NCI-H1105 (cell line): ENCODE results near the gene BBX.
"Not testable (repeated sequence)": the region's sequence is repeated elsewhere in the genome, so short reads cannot be mapped to it uniquely, and the experiment has no call there.

Experiments used
- DNase-seq: peaks from one replicate; lab custom pipeline; 2025; lab: John Stamatoyannopoulos, UW

Gene BBX

DNA sequence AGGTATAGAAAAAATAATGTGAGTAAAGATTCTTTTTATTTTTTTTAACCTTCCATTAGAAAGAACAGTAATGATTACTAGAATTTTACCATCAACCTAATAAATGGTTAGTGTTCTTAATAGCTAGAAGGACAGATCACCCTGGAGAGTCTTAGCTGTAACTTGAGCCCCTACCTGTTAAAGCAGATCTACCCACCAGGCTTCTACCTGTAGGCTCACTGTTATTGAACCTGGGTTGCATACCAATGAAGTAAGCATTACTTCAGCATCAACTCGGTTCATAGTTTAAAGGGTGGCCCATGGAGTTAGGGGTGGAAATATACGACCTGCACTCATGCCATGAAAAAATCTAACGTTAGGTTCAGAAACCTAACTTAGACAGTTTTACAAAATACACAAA is 280.4 kb downstream of the BBX start:
- DNase-seq = no peak

DNA sequence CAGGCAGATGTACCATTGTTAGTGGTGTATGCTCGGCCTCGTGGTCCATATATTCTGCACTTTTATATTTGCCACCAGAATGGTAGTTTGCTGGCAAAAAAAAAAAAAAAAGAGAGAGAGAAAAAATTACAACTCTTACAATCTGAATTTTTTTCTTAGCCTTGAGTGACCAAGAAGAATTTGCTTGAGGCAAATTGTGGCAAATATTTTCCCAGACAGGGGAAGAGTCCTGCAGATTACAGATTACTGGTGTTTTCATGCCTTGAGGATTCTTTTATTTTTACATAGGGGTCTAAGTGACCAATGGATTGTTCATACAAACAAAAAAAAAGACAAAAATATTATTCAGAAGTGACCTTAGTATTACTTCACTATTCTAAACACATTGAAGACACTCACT is 283.3 kb downstream of the BBX start:
- no peak for DNase-seq

GRCh38 chr3:107806536-107806935 is 283.8 kb downstream of the BBX start:
- DNase-seq = no peak

GRCh38 chr3:107810171-107811071 is 287.7 kb downstream of the BBX start:
- no peak for DNase-seq

DNA sequence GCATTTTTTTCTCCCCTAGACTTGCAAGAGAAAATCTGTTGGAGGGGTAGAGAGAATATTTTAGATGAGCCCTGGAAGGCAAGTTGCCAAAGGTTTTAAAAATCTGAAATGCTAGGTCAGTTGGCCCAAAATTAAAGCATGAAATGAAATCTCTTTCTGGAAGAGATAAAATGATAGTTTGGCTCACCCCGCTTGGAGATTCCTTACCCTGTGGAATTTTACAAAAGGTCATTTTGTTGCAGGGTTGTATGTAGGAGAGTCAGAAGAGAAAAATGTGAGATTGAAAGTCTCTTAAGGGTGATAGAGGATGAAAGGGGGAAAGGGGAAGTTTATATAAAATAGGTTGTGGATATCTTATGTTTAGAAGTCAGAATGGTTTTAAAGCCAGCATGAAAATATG is 290.3 kb downstream of the BBX start:
- no peak for DNase-seq

DNA sequence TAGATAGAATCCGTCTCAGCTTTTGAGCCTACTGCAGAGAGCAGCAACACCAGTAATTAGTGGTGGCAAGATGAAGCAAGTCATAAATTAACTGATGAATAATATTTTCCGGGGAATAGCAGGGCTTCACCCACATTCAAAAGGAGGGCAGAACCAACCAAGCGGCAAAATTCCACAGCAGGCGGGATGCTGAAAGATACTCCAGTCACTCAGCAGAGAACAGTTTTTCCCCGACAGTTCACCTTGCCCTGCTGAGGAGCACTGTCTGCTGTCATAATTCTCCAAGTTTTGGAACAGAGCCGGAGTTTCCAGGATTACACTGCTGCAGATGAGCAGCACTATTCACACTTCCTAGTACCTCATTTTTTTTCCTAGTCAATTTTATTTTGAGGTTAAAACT is 293.3 kb downstream of the BBX start:
- DNase-seq = no peak

GRCh38 chr3:107817076-107817475 is 294.3 kb downstream of the BBX start:
- DNase-seq = no peak

GRCh38 chr3:107818025-107818424 is 295.3 kb downstream of the BBX start:
- DNase-seq = no peak

DNA sequence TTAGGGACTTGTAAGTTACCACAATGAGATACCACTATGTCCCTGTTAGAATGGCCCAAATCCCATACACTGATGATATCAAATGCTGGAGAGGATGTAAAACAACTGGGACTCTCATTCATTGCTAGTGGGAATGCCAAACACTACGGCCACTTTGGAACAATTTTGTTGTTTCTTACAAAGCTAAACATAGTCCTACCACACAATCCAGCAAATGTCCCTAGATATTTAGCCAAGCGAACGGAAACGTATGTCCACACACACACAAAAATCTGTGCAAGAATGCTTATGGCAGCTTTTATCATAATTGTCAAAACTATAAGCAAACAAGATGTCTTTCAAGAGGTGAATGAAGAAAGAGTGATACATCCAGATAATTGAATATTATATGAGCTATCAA is 296.9 kb downstream of the BBX start:
- no peak for DNase-seq

- no peak for DNase-seq
These were observed 299.5 kb downstream of the BBX start for GRCh38 chr3:107822308-107822707.

DNA sequence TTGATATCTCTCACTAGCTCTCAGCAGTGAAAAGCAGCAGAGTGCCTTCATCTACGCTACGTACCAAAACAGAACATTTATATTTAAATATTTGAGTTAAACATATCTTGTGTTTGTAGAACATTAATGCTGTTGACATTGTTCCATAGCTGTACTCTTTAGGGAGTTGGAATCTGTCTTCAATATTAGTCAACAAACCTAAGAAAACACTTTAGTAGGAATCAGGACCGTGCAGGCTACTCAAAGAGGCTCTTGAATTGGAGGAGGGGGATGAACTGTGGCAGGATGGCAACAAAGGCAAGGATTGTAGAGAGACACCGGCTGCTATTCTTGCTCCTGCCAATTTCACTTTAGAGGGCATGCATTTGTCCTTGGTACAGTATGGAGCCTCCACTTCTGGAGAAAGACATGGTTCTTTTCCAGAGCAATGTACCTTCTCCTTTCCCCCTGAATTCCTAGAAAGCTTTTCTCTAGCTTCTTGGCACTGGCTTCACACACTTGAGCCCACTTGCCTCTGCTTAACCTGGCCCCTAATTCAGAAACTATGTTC is 302.1 kb downstream of the BBX start:
- peak; percentile 25 for DNase-seq

DNA sequence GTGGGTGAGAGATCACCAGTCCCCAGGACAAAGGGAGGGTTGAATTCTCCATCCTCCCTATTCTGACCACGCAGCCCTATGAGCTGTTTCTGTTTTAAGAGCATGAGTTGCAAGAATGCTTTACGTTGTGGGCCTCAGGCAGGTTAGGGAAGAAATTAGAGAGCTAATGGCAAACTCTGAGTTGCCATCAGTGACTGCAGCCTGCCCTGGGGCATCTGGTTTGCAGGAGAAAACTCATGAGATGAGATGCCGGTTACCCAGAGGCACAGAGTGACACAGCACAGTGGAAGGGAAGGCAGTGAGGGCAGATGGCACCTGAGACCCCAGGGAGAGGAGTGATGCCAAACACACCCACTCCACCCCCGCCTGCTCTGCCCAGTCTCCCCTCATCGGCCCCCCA is 302.8 kb downstream of the BBX start:
- no peak for DNase-seq

- no peak for DNase-seq
These were observed 304.0 kb downstream of the BBX start for GRCh38 chr3:107826727-107827126.

DNA sequence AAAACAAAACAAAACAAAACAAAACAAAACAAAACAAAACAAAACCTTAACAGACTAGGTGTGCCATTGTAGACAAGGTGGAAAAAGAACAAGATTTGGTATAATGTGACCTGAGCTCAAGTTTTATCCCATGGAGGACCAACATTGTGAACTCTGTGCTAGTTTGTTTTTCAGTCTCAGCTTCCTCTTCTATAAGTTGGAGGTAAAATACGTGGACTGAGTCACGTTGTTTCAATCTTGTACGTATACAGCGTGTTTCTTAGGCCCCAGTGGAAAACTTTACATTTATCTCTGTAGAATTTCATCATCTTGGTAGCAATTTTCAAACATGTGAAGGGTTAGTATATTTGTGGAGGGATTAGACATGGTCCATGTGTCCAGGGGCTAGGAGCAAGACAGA is 306.4 kb downstream of the BBX start:
- DNase-seq = no peak

DNA sequence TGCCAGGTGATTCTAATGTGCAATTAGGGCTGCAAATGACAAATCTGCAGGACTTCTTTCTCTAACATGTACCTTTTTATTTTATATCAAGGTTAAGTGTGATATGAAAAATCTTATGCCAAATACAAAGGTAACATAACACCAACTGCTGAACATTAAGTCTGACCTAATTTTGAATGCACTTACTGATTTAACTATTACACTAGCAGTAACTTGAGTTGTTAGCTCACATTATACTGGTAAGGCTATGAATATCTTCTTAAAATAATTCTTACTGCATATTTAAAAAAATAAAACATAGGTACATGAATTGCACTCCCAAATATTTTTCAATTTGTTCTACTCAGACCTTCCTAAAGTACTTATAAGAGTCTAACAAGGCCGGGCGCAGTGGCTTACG is 308.8 kb downstream of the BBX start:
- no peak for DNase-seq

DNA sequence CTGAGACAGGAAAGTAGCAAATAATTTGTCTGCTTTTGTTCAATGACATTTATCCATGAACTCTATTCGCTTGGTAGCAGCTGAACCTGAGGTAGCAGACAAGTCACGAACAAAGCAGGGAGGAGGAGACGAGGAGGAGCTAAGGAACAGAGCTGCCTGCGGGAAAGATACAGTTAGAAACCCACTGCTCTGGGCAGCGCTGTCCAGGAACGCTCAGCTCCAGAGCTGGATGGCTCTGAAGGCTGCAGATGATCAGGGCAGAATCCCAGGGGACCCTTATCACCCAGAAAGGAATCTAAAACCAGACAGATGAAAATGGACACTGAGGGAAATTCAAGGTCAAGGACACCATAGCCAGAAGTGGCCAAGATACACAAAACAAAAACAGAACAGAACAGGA is 310.3 kb downstream of the BBX start:
- no peak for DNase-seq

DNA sequence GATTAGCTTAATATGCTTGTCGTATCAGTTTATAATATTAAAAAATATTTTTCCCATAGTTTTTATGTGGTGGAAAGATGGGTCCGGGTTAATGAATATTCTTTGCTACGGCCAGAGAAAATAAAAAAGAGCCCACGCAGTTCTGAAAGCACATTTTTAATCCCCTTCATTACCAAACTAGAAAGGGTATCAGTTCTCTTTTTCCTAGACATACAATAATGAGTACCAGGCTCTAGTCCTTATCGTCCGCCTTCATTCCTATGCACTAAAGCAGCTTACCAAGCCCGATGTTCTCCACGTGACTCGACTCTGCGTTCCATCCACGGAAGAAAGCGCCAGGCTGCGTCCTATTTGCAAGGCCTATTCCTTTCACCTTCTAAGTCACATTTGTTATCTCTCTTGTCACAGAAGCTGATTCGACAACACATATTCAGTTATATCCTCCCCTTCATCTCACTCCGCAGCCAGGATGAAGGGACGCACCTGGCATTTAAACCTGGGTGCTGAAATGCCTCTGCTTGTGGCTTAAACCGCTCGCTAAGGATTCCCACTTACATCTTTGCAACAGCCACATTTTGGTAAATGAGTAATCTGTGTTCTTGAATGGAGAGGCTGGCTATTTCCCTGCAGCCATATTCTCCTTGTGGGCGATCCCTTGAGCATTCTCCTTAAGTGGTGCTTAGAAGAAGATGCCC is 311.1 kb downstream of the BBX start:
- DNase-seq = no peak

GRCh38 chr3:107835001-107835400 is 312.2 kb downstream of the BBX start:
- DNase-seq = not testable (repeated sequence)

DNA sequence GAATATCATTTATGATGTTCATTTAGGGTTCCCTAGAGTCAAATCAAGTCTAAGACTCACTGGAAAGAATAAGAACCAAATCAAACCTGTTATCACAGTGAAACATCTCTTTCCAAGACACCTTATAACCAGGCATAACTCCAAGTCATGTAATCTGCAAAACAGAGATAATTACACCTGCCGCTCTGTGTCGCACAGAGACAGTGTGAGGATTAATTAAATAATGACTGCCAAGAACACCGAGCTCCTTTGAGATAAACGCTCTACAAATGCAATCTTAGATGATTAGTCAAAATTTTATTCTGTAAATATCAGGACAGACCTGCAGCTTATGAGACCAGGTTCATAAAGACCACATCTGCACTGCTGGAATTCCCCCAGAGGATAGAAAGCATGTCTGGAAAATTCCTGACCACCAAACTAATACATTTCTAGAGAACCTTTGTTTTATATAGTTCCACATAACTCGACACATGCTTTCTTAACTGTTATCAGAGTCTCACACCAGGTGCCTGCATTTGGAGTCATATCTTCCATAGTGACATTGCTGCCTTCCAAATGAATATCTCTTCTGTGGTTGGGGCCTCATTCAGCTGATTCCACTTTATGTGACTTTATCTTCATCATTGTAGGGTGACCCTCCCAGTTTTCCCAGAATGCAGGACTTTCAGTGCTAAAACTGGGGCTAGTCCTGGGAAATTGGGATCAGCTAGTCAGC is 315.3 kb downstream of the BBX start:
- DNase-seq = no peak

DNA sequence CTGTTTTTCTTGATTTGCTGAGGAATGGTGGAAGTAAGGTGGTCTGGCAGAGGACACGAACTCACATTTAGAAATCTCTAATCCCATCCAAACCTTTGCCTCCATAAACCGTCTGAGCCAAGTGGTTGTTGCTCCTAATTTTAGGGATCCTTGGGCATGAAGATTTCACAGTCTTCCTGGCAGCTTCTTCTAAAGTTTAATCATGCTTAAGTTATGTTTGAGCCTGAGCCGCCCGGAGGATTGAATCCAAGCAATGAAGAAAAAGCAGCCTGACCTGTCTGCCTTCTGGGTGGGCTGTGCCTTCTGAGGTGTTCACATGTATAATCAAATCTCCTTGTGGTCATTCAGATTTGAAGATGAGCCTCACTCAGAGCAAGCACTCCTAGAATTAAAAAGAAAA is 319.1 kb downstream of the BBX start:
- no peak for DNase-seq

DNA sequence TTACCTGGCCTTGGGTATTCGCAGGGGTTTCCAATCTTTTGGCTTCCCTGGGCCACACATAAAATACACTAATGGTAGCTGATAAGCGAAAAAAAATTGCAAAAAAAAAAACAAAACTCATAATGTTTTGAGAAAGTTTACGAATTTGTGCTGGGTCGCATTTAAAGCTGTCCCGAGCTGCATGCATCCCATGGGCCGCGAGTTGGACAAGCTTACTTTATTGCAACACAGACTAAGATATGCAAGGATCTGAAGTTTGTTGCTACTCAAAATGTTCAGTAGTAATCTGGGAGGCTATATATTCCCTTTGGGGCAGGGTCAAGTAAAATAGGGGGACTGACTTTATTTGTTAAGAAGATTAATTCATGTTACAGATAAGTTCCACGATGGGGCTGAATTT is 320.2 kb downstream of the BBX start:
- DNase-seq = no peak
